HG02973 (cell line): ENCODE measurements around the gene STRA6.

Experiments used
- ATAC-seq: cut with Tn5 transposase; IDR thresholded peaks from one replicate; pipeline ENCODE4 v1.9.1; 2021; ENCODE audit warnings: moderate library complexity; ENCODE audit not compliant: unreplicated experiment

The STRA6 gene

DNA sequence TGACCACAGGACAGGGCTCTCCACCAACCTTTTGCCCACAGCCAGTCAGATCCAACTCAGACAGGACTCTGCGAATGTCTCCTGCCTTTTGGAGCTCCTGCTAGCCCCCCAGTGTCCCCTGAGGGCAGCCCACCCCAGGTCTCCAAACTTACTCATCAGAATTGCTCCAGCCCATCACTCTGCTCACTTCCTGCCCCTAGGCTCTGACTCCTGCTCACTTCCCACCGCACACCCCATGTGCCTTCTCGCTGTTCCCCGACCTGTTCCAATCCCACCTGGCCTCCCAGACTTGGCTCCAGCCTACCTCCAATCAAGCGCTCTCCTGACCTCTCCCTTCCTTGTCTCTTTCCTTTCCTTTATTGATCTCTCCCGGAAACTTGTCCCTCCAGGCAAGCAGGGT lies 5.9 kb upstream of the STRA6 start:
- no peak for ATAC-seq

DNA sequence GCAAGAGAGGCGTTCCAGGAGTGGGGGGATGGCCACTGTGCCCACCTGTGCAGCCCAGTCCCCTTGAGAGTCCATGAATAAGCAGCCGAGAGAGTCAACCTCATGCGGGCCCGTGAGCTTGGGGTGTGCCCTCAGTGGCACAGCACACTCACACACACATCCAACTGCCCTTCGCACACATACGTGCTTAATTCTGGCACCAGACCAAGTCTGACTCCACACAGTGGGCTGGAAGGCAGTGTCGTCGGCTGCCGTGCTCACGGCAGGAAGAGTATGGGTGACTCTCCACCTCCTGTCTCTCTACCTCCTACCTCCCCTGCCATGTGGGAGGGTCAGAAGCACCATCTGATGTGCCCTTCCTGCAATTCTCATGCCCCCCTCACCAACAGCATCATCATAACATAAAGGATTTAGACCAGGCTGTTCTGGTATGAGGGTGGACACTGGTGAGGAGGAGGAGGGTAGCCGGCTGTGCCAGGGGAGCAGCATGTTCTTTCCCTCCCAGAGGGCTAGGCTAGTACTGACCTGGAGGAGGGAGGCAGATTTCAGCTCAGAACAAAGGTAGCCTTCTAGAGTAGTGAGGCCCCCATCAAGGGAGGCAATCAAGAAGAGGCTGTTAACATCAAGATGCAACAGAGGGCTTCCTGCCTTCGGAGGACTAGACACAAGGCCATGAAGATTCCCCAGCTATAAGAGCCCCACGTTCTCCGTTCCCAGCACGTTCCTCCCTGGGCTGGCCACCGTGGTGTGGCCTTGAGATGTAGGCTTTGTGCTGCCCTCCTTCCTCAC lies 5.3 kb upstream of the STRA6 start:
- no peak for ATAC-seq

DNA sequence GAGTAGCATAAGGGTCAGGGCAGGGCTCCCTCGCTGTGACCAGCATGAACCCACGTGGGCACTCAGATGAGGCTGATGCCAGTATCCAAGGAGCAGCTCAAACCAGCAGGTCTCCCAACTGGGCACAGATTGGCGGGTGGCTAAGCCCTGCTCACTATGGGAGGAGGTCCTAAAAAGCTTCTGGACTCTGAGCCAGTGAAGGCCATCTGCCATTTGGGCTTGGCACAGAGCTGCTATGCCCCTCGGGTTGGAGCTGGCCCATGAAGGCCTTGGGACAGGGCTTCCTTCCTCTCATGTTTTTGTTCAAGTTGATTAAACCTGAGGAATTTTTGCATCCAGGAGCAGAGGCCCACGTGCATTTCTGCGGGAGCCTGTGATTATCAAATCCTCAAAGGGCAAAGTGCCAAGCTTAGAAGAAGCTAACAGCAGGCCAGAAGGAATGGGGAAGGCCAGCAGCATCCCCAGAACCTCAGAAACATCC lies 4.3 kb upstream of the STRA6 start:
- ATAC-seq, result no peak

DNA sequence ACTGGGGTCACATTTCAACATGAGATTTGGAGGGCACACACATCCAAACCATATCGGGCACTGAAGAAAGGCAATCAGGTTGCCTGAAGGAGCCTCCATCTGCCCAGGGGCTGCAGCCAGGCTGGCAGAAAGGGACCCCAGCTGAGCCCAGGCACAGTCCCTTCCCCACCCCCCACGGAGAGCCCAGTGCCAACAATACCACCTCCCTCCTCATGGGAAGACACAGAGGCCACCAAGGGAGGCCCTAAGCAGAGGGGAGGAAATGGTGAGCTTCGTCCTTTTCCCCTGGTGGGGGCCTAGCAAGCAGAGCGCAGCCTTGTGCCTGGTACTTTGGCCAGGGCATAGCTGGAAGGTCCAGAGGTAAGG lies 3.0 kb upstream of the STRA6 start:
- no peak for ATAC-seq

DNA sequence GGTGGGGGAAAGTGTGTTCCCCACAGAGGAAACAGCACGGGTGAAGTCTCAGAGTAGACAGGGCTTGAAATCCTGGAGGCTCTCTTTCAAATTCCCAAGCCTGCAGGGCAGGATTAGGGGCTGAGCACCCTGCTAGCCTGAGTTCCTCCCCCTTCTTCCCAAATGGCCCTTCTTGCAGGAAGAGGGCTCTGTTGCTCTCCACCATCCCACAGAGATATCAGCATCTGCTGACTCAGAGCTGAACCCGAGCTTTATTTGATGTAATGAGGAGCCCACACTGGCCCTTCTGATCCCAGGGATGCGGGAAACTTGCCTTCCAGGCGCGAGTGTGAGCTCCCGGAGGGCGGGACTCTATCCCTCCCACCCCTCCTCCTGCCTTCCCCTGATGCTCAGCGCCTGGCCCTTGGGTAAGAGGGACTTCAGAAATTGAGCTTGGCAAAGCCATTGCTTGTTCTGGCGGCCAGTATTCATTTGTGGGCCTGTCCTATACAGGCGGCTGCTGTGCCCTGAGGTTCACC lies 1.4 kb upstream of the STRA6 start:
- no peak for ATAC-seq

DNA sequence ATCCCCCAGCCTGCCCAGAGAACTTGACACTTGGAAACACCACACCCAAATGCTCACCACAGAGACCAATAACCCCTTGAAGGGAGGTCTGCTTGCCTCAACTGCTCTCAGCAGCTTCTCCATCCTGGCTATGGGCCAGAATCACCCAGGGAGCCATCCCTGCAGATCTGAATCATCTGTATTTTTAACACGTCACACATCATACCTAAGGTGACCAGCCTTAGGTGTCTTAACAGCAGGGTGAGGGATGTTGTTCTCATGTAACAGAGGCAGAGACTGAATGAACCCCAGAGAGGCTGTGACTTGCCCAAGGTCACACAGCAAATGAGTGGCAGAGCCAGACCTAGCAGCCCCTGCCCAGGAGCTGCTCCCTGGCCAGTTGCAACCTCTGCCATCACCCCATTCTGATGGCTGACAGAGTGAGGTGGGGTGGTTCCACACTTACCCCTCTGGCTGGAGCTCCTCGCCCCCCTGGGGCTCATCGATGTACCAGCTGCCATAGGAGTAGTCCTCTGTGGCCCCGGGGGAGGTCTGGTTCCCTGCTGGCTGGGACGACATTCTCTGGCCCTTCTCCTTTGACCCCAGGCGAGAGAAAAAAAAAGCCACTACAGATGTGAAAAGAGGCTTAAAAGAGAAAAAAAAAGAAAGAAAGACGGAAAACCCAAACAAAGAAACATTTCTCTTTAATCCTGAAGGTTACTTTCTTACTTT lies 722 bp downstream of the STRA6 start:
- no peak for ATAC-seq

DNA sequence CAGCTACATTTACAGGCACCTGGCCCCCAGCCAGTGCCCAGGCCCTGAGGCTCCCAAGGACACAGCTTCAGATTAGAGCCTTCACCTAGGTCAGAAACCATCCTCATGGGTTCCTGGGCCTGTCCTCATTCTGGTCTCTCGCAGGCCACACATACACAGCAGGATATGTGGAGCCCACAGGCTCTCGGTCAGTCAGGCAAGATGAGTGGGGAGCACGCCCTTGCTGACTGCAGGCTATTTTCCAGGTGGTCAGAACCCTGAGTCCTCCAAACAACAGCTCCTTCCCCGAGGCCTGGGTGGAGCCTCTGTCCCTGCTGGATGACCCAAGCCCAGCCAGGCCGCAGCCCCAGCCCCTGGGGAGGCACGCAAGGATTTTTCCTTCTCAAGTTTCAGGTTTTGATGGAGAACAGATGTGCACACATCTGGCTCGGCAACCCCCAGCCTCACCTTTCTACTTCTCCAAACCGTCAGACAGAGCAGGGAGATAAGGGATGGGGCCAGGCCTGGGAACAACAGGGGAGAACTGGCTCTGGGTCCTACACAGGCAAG lies 1.6 kb downstream of the STRA6 start:
- no peak for ATAC-seq

DNA sequence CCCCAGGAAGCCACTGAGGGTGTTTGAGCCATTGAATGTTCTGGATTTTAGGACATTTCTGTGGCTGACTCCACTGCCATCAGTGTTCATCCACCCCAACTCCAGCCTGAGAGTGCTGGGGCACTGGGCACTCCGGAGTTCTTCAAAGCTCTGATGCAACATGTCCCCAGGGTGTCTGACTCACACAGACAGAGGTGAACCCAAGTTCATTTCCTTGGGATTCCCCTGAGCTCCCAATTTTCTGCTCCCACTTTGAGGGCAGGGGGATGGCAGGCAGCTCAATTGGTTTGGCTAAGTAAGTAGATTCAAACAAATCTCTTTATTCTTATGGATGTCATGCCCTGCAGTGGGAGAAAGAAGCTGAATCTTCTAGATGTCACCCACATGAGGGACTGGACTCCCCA lies 2.2 kb downstream of the STRA6 start:
- ATAC-seq, result no peak

DNA sequence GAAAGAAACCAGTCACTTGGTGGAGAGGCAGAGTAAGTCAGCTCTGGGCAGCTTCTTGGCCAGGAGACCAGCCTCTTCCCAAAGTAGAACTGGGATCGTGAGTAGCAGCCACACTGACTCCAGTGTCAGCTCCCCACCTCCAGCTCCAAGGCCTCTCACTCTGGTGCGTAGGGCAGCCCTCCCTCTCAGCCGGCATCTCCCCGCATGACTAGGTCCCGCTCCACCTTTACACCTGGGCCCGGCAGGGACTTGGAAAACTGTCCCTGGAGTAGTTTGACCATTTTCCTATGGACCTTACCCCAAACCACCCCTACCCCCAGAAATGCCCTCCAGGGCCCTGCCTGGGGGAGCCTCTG lies 3.3 kb downstream of the STRA6 start:
- ATAC-seq, result no peak

DNA sequence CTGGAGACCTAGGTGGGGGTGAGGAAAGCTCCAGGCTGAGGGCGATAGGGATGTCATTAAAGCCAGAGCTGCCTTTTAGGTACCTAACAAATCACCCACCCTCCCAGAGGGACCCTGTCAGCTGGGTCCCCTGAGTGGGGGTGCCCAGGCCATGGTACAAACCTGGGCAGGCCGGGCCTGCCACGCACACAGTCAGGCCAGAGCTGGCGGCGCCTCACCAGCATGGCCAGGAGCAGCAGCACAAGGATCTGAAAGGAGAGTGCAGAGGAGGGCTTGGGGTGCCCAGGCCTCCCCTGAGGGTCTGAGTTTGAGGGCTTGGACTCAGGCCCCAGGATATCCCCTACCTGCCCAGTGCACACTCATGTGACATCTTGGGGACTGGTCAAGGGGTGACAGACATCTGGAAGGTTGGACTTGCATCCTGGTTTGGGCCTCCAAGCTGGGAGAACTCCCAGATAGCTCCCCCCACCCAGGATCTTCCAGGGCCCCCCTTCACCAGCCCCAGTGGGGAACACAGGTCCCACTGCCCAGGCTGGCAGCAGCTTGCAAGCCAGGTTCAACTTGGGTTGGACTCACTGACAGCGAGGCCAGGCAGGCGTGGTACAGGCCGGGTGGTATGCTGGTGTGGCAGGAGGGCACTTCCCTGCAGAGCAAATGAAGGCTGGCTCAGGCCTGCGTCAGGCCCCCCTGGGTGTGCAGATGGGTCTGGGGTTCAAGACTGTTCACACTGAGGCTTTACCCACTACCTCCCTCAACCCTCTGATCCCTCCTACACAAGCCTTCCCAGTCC lies 5.2 kb downstream of the STRA6 start:
- no peak for ATAC-seq

DNA sequence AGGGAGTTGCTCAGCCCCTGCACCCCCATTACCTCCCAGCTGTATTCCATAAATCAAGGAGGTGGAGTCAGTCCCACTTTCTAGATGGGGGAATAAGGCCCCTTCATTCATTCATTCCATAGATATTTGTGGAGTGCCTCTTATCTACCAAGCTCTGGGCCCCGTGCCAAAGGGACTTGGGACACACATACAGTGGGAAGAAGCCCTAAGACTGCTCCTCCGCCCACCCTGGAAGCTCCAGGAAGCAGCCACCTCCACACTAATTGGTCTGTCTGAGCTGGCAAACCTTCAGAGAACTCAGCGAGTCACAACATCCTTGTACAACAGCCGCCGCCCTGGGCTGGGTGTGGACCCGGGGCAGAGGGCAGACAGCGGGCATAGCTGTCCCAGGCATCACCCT lies 6.4 kb downstream of the STRA6 start:
- no peak for ATAC-seq

DNA sequence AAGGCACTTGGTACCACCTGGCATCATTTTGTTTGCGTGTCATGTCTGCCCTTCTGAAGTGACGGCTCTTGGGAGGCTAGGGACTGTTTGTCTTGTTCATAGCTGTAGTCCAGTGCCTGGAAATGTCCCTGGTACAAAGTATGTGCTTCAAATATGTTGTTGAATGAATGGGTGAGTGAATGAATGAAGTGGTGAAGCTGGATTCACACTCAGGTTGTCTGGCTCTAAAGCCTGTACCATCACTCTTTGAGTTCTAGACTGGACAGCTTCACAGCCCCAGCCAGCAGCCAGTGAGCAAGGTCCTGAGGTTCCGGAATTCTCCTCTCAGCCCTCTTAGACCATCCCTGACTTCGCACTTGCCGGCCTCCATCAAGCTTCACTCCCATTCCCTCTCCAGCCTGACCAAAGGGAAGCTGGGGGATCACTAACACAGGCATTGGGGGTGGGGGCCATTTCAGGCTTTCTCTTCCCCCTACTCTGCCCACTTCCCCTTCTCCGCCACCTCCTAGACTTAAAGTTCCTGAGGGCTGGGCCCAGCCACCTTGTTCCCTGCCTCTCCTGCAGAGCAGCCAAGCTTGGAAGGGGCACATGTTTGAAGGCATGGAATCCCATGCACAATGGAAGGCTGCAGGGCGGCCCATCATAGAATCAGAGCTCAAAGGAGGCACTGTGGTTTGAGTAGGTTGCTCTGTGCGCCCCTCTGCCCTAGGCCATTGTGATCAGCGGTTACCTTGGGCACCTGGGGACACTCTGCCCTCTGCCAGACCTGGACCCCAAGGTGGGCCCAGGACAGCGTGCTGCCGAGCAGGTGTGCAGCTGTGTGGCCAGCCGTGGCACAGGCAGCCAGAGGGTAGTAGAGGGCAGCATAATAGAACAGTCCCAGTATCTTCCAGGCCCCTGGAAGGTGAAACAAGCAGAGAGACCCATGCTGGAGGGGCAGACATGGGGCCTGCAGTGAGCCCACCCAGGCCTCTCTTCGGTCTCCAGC lies 7.7 kb downstream of the STRA6 start:
- ATAC-seq, result no peak

DNA sequence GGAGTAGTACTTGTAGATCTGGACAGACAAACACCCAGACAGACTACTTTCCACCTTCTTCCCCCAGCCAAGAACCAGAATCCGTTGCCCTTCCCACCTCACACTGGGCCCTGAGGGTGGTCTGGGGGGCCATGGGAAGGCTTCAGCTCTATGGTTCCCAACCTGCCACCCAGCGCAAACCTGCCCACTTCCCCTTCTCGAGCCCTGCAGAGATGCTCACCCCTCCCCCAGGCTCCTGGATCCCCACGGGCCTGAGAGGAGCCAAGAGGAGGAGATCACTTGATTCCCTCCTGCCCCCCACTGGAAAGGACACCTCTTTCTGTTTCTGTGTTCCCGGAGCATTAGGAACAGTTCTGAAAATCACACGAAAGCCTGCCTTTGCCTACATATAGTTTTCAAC lies 8.7 kb downstream of the STRA6 start:
- ATAC-seq, result no peak

DNA sequence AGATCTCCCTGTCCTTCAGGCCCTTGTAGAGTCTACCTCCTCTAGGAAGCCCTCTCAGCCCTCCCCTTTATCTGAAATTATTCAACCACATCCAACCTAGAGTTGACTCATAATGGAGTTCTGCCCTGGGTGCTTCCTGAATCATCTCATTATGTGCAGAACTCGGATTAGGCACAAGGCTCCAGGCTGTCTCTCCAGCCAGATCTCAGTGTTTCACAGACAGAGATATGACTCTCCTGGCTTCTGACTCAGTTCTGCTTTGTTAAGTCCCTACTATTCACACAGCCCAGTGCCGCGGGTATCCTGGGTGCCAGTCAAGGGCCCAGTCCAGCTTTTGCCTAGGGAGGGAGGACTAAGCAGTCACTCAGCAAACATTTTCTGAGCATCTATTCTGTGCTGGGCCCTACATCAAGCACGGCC lies 9.3 kb downstream of the STRA6 start:
- no peak for ATAC-seq

DNA sequence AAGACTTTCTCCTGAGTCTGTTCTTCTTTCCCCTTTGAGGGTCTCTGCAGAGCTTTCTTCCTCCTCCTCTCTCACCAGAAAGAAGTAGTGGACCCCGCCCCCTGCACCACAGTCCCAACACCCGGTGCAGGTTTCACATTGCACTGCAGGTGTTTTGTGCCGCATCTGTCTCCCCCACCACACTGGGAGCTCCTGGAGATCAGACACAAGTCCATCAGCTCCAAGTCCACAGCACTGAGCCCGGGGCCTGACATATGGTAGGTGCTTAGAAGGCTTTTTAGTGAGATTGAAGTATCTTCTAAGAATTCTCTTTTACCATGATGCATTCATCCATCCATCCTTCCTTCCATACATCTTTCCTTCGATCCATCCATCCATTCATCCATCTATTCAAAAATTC lies 9.8 kb downstream of the STRA6 start:
- ATAC-seq, result no peak

DNA sequence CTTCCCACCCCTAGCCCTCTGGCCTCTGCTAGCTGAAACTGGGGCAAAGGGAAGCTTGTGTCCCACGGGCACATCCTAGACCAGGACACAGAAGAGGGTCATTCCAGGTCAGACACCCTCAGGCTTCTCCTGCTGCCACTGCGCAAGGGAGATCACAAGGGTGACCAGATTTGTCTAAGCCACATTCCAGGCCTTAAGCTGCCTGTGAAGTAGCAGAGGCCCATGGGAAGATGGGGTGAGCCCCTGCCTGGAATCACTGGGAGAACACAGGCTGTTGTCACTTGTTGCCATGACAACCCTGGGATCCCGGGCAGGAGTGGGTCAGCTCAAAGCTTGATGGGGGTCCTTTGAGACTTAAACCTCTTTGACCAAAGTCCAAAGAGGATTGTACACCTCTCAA lies 10.8 kb downstream of the STRA6 start:
- no peak for ATAC-seq

DNA sequence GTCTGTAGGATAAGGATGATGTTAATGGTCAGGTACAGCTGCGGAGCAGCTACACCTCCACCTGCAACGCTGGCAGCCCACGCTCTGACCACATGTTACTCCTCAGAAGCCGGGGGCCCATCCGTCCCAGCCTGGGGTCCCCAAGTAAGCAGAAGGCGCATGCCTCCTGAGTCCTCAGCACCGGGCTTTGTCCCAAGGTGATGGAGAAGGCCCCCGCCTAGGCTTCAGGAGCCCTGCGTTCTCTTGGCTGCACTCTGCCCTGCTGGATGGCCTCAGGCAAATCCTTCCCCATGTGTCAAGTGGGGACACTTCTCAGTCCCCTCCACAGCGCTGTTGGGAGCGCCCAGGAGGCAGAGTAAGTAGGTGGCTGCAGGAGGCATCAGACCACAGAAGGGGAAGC lies 14.4 kb downstream of the STRA6 start:
- no peak for ATAC-seq

DNA sequence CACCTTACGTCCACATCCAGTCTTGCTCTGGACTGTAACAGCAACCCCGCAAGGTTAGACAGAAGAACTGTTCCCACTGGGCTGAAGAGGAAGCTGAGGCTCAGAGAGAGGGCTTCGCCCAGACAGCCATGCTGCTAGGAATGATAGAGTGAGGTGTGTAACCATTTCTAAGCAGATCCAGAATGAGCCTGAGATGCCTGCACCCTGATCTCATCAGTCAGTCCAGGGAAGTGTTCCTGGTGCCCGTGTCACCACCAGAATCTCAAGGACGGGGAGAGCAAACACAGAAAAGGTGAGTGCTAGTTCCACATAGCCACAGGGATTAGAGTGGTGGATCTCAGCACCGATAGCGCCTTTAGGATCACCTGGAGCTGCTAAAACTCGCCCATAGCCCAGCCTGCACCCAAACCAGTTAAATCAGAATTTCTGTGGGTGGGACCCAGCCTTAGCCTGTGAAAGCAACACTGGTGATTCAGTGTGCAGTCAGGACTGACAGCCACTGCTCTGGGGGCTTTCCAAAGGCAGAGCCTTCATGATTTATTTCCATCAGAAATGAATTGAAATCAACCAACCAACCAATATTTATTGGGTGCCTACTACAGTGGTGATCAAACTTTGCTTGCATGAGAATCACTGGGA lies 16.8 kb downstream of the STRA6 start:
- ATAC-seq, result no peak

DNA sequence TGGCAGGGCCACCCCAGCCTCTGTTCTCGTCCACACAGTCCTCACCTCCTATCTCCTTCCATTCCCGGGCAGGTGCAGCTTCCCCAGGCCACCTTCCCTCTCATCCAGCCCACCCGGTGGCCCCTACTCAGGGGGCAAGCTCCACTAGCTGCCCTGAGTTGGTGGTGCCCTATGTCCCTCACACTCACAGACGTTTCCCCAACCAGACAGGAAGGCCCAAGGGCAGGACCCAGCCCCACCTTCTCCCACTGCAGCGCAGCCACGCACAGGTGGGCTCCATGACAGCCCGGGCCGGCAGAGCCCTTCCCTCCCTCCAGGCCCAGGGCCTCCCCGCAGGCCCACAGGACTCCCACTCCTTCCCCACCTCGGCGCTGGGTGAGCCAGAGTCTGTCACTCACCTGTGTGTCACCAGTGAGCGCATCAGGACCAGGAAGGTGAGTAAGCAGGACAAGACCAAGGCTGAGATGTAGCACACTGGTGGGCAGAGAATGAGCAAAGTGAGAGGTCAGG lies 17.9 kb downstream of the STRA6 start:
- ATAC-seq, result no peak
